H1 (cell line): ENCODE measurements around the gene ACYP2.

Experiments used
- BRCA1 ChIP-seq: IDR thresholded peaks from 2 replicates; pipeline ENCODE4 v1.6.1; 2012; ENCODE audit warnings: low read depth, low read length, improper control_type of control experiment
- CEBPB ChIP-seq: IDR thresholded peaks from 2 replicates; pipeline ENCODE4 v1.6.1; 2012; ENCODE audit warnings: low read depth, low read length
- CREB1 ChIP-seq: IDR thresholded peaks from 2 replicates; pipeline ENCODE4 v1.6.1; 2012; ENCODE audit warnings: inconsistent platforms
- CTCF ChIP-seq, 3 experiments: IDR thresholded peaks; 1 replicate in 2 of 3; 2 replicates in 1 of 3; pipeline versions ENCODE4 v1.5.1 to v1.6.1; 2011; ENCODE audit warnings: low read length in 3 of 3, mild to moderate bottlenecking in 3 of 3, inconsistent platforms in 2 of 3, low read depth in 1 of 3, moderate library complexity in 1 of 3; ENCODE audit not compliant: insufficient read depth in 1 of 3; ENCODE audit errors: control extremely low read depth in 1 of 3
- EGR1 ChIP-seq: IDR thresholded peaks from 2 replicates; pipeline ENCODE4 v1.6.1; 2011; ENCODE audit warnings: low read depth, low read length, borderline replicate concordance
- MAFK ChIP-seq: IDR thresholded peaks from 2 replicates; pipeline ENCODE4 v1.6.1; 2012; ENCODE audit warnings: low read depth, mild to moderate bottlenecking, improper control_type of control experiment, low read length
- POLR2A ChIP-seq, 2 experiments: IDR thresholded peaks; 1 replicate in 1 of 2; 2 replicates in 1 of 2; pipeline ENCODE4 v1.6.1; 2011; ENCODE audit warnings: low read depth in 2 of 2, low read length in 2 of 2, mild to moderate bottlenecking in 2 of 2; ENCODE audit errors: control extremely low read depth in 1 of 2
- RAD21 ChIP-seq, 2 experiments: IDR thresholded peaks in 1 of 2; conservative IDR thresholded peaks in 1 of 2; 2 replicates each; pipeline ENCODE4 v1.6.1; 2011; ENCODE audit warnings: low read depth in 2 of 2, low read length in 2 of 2, improper control_type of control experiment in 1 of 2, inconsistent platforms in 1 of 2, mild to moderate bottlenecking in 1 of 2, moderate library complexity in 1 of 2
- YY1 ChIP-seq: IDR thresholded peaks from 2 replicates; pipeline ENCODE4 v1.6.1; 2011; ENCODE audit warnings: low read depth, mild to moderate bottlenecking, low read length

GRCh38 chr2:54097124-54097523 is 18.3 kb upstream of the ACYP2 start:
- TF ChIP-seq BRCA1 (no peak), CEBPB (no peak), RAD21 (IDR thresholded peaks at IDR 0.05 in 1 of 2, conservative IDR thresholded peaks at IDR 0.05 in 1 of 2; ENCODE audit: low read depth in 2 of 2, low read length in 2 of 2) (no peak), POLR2A (IDR thresholded peaks at IDR 0.05; ENCODE audit: control extremely low read depth in 1 of 2, low read depth in 2 of 2, low read length in 2 of 2) (no peak), CTCF (IDR thresholded peaks at IDR 0.05; ENCODE audit: control extremely low read depth in 1 of 3, insufficient read depth in 1 of 3, low read depth in 1 of 3, low read length in 3 of 3) (no peak), YY1 (no peak), CREB1 (no peak), EGR1 (no peak), MAFK (no peak)
